Lower leg skin (tissue), 4 donors: Measurements from ENCODE around the gene DDX41. TPM values are rescaled to one million over a fixed set of nuclear protein-coding genes. Genes with fewer than 3 reads are reported as not detected.

Experiments
- DNase-seq, 2 donors: peaks; one replicate each; pipeline ENCODE4 v3.0.0-alpha.2; 2019; ENCODE audit warnings: low spot score in 2 of 2
- H3K4me3 ChIP-seq: fragments of 200-600 bp; sonication (generic); 2 replicates; pipeline ENCODE4 v1.5.1; 2017; ENCODE audit warnings: mild to moderate bottlenecking, low read depth; ENCODE audit not compliant: poor library complexity, severe bottlenecking
- POLR2A ChIP-seq, 2 donors: fragments of 450-650 bp; IDR thresholded peaks; one replicate each; pipeline ENCODE4 v1.6.1; 2016 to 2017; ENCODE audit warnings: antibody characterized with exemption in 2 of 2, mild to moderate bottlenecking in 1 of 2, moderate library complexity in 1 of 2
- WGBS, 2 donors: methylation state at CpG; one replicate each; pipeline ENCODE4 v1.1.5; 2018; 5-methylcytosine and 5-hydroxymethylcytosine counted together
- intact Hi-C: fragments of 100-400 bp; cut with DNase I; formaldehyde crosslinking; loops from one replicate; pipeline ENCODE4 v1.15.0; 2023; ENCODE audit warnings: low total_unique reads
- total RNA-seq, 4 donors: library from RNA; depleted of rRNA; stranded (reverse); fragments of >200 nt; gene quantifications; one replicate each; pipeline ENCODE4 v1.1.0, GENCODE V29; 2016
- TF ChIP-seq, protein P1 (sequence below), 3 donors: fragments of 450-650 bp; IDR thresholded peaks; one replicate each; pipeline ENCODE4 v1.5.1; 2016; ENCODE audit warnings: antibody characterized with exemption in 3 of 3, mild to moderate bottlenecking in 3 of 3, moderate library complexity in 2 of 3

Gene DDX41
- total RNA-seq, 4 donors from 2014 or later = 70.7 to 108 (median 88.6) TPM

DNA sequence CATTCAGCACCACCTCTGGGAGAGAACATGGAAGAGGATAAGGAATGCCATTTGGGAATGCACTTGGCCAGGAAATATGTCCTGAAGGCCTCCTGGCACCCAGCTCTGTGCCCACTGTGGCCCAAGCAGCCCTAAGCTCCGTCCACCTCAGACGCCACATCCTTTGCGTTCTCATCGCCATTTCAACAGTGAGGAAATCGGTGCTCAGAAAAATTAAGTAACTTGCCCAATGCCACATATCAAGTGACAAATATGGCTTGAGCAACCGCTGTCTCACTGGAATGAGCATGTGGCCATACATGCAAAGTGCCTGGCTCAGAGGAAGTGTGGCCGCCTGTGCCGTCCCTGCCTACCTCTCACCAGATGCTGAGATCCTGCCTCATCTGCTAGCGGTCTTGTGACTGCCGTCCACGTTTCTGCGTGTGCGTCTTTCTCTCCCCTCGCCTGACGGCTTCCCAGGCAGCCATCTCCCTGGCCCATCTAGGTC is 6.2 kb downstream of the DDX41 start:
- intact Hi-C loops = no loop called here
- no peak overlapping the region for H3K4me3 ChIP-seq
- TF ChIP-seq POLR2A (IDR thresholded peaks at IDR 0.05) = no peak
- TF ChIP-seq, protein P1, sequence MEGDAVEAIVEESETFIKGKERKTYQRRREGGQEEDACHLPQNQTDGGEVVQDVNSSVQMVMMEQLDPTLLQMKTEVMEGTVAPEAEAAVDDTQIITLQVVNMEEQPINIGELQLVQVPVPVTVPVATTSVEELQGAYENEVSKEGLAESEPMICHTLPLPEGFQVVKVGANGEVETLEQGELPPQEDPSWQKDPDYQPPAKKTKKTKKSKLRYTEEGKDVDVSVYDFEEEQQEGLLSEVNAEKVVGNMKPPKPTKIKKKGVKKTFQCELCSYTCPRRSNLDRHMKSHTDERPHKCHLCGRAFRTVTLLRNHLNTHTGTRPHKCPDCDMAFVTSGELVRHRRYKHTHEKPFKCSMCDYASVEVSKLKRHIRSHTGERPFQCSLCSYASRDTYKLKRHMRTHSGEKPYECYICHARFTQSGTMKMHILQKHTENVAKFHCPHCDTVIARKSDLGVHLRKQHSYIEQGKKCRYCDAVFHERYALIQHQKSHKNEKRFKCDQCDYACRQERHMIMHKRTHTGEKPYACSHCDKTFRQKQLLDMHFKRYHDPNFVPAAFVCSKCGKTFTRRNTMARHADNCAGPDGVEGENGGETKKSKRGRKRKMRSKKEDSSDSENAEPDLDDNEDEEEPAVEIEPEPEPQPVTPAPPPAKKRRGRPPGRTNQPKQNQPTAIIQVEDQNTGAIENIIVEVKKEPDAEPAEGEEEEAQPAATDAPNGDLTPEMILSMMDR (IDR thresholded peaks at IDR 0.05) = no peak
- no peak for DNase-seq
- 83 to 84% methylated on average over 15 of the region's 15 CpGs for WGBS, 2 donors

DNA sequence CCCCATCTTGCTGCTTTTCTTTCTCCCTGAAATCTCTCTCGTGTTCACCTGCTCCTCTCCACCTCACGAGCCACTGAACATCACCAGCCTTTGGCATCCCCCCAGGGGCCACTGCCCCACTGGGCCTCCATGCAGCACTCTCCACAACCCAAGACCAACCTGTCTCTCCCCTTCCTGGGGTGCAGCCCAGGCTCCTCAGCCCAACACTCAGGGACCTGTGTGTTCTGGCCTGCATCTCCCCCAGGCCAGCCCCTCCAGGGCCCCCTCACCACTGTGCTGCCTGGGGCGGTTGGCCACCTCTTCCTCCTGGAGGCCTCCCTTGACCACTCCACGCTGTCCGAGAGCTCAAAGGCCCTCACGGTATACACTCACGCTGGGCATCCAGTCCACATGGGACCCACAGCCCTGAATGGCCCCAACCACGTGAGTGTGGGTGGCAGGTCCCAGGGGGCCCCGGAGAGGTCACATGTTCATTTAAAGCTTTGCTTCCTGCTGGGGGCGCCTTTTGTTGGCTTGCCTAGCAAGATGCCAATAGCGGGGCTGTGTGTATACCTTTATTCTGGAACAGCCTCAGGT is 6.7 kb downstream of the DDX41 start:
- WGBS, 2 donors = 68 to 69% methylated on average over 11 of the region's 11 CpGs
- no peak for TF ChIP-seq POLR2A (IDR thresholded peaks at IDR 0.05)
- TF ChIP-seq, protein P1 (IDR thresholded peaks at IDR 0.05) = no peak
- intact Hi-C loops = no loop called here
- H3K4me3 ChIP-seq = no peak overlapping the region
- DNase-seq = no peak

DNA sequence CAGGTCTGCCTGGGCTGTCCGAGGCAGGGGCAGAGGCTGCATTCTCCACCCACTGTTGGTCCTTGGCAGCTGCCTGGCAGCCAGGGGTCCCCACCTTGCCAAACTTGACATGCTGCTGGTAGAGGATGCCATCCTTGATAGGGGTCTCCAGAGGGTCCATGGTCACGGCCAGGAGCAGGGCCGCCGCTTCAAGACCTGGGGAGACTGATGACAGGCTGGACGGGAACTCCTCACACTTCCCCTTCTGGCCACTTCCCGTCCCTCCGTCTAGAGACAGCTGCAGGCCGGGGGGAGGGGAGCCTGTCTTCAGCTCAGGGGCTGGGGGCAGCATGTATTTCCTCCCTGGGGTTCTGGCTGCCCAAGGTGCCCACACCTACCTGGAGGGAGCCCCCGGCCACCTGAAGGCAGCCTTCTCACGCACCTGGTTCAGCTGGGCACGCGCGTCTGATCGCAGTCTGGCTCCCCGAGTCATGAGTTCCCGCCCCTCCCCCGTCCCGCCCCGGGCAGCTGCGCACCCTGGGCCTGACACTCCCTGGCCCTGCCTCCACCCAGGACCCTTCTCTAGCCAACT is 7.3 kb downstream of the DDX41 start, which contains the start of gene DOK3:
DOK3 (minus strand) TSS at position 446 of the 571 bp plus-strand sequence; CDS start at position 160, 286 bp downstream.
- no peak within 1 kb of the TSS for H3K4me3 ChIP-seq
- no peak for DNase-seq
- 32 to 39% methylated on average over 20 of the region's 20 CpGs for WGBS, 2 donors
- intact Hi-C loops = no loop called here
- no peak for TF ChIP-seq POLR2A (IDR thresholded peaks at IDR 0.05)
- TF ChIP-seq, protein P1 (IDR thresholded peaks at IDR 0.05) = no peak

DNA sequence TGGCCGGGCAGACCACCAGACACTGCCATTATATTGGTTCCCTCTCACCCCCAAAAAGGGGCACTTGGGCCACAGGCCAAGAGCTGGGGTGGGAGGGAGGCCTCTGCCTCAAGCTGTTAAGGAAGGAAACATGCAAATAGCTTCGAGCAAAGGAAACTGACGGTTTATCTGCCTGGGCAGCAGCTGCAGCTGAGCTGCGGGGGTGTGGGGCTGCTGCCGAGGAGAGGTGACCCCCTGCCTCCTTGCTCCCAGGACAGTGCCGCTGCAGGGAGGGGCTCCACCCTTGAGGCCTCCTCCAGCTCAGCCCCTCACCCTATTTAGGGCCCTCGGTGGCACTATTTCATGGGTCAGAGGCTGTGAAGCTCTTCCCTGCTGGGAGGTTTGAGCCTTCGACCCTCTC is 7.9 kb downstream of the DDX41 start:
- no peak overlapping the region for H3K4me3 ChIP-seq
- WGBS, 2 donors = 54 to 68% methylated on average over 8 of the region's 8 CpGs
- intact Hi-C loops = no loop called here
- no peak for DNase-seq
- TF ChIP-seq, protein P1 (IDR thresholded peaks at IDR 0.05) = no peak
- no peak for TF ChIP-seq POLR2A (IDR thresholded peaks at IDR 0.05)

DNA sequence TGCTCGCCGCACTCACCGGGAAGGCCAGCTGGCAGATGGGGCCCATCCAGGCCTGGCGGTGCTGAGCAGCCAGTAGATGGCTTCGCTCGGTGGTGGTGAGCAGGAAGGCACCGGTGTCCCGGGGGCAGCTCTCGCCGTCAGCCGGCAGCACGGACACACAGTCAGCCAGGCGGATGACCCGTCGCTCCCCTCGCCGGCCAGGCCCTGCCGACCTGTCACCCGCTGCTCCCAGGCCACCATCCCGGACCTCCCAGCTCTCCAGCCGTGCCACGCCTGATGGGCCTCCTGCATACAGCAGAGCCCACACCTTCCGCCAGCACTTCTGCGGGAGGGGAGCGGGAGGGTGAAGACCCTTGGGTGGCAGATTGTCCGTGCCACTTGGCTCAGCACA is 8.5 kb downstream of the DDX41 start:
- WGBS, 2 donors = 80 to 87% methylated on average over 22 to 25 of the region's 26 CpGs
- H3K4me3 ChIP-seq = no peak overlapping the region
- TF ChIP-seq POLR2A (IDR thresholded peaks at IDR 0.05) = no peak
- TF ChIP-seq, protein P1 (IDR thresholded peaks at IDR 0.05) = no peak
- DNase-seq = no peak
- intact Hi-C loops = no loop called here
